22Rv1 (cell line): ENCODE data around the gene MYH13.

Experiments
- ZFX ChIP-seq: fragments of 450-650 bp; IDR thresholded peaks from 2 replicates; pipeline ENCODE4 v1.6.1; 2017; ENCODE audit warnings: antibody characterized with exemption, borderline replicate concordance
- TF ChIP-seq, protein P1 (sequence below): fragments of 450-650 bp; IDR thresholded peaks from 2 replicates; pipeline ENCODE4 v1.5.1; 2017; ENCODE audit warnings: mild to moderate bottlenecking

DNA sequence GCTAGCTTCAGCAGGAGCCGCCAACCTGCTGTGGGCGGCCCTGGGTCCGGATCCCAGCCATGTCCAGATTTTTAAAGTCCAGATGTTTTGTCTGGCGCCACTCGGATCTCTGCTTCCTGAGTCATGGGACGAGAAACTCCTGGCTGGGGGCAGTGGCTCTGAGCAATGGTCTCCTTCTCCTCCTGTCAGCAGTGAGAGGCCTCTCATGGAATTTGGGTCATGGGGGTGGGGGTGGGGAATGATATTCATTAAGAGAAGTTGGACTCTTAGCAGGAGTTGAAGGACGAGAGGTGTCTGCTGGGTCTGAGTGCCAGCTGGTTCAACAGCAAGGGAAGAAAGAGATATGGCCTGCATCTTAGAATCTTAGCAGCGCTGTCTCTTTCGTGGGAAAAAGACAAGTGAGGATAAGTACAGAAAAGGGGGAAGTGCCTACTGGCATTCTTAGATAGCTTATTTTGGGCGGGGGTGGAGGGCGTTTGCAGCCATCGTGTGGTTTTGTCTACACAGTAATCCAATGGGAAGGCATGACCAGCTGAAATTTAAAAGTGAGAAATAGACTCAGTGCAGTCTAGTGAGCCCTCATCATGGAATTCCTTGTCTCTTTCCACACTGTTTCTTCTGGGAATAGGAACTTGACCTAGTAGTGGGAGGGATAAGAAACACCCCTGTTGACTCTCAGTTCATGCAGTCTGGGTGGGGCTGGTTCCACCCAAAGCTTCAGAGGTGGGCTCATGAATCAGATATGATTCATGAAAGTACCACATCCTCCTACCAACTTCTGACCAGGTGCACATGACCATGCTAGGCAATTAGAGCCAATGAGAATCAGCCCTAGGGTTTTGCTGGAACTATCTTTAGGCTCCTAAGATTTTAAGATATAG, 80.5 kb downstream of the MYH13 start:
- TF ChIP-seq, protein P1, sequence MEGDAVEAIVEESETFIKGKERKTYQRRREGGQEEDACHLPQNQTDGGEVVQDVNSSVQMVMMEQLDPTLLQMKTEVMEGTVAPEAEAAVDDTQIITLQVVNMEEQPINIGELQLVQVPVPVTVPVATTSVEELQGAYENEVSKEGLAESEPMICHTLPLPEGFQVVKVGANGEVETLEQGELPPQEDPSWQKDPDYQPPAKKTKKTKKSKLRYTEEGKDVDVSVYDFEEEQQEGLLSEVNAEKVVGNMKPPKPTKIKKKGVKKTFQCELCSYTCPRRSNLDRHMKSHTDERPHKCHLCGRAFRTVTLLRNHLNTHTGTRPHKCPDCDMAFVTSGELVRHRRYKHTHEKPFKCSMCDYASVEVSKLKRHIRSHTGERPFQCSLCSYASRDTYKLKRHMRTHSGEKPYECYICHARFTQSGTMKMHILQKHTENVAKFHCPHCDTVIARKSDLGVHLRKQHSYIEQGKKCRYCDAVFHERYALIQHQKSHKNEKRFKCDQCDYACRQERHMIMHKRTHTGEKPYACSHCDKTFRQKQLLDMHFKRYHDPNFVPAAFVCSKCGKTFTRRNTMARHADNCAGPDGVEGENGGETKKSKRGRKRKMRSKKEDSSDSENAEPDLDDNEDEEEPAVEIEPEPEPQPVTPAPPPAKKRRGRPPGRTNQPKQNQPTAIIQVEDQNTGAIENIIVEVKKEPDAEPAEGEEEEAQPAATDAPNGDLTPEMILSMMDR = no peak
- TF ChIP-seq ZFX = no peak
